NCI-H226 (cell line): ENCODE measurements around the gene HNRNPLL.
"Not testable (repeated sequence)": the region's sequence is repeated elsewhere in the genome, so short reads cannot be mapped to it uniquely, and the experiment has no call there.

Experiments
- DNase-seq: peaks from one replicate; pipeline ENCODE4 v3.0.0-alpha.2; 2015

Gene HNRNPLL

DNA sequence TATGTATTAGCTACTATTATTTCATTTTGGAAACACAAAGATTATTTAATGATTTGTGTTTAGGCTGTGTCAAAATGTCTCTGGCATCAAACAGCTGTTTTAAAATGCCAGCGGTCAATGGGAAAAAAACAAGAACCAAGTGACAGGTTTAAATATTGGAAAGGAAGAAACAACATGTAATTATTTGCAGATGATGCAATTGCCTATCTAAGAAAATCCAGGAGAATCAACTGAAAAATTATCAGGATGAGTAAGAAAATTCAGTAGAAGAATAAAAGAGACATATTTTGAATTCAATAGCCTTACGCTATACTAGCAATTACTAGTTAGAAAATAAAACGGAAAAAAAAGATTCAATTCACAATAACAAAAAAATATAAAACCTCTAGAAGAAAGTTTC is 51.6 kb downstream of the HNRNPLL start:
- no peak for DNase-seq

DNA sequence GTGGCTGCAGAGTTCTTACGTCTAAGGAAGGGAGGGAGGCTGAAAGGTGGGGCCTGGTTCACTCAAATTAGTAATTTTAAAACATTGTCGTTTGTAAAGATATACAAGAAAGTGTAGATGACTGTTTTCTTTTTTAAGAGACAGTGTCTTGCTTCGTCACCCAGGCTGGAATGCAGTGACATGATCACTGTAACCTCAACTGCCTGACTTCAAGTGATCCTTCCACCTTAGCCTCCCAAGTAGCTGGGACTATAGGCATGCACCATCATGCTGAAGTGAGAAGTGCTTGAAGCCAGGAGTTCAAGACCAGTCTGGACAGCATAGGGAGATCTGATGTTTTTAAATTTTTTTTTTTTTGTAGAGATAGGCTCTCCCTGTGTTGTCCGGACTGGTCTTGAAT is 52.9 kb downstream of the HNRNPLL start:
- DNase-seq, result no peak

DNA sequence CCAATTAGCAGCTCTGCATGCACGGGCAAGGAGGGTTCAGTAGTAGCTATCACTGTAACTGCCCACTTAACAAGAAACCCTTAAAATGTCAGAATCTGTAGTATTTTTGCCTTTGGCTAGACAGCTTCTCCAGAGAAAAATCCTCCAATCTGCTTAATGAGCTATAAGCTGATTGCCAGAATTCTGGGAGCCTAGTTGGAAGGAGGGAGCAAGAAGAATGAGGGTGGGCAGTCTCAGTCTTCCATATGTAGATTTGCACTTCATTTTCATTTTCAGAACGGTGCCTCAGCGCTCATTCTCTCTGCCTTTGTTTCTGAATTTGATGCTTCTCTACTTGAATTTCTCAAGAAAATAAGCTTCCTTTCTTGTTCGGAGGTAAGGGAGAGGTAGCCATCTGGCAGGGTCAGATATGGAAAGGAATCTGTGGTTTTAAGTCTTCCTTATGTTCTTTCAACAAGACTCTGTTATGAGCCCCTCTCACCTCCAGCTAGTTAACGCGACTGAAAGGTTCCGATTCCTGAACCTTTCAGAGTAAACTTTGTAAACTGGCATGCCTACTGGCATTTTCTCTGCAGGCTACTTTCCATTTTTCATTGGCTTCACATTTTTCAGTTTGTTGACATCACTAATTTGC is 53.5 kb downstream of the HNRNPLL start:
- DNase-seq, result no peak

GRCh38 chr2:38547791-38548190 is 54.9 kb downstream of the HNRNPLL start:
- DNase-seq, result no peak

- no peak for DNase-seq
Measured at GRCh38 chr2:38546585-38546984, 56.1 kb downstream of the HNRNPLL start.

- no peak for DNase-seq
Measured at GRCh38 chr2:38546064-38546463, 56.7 kb downstream of the HNRNPLL start.

DNA sequence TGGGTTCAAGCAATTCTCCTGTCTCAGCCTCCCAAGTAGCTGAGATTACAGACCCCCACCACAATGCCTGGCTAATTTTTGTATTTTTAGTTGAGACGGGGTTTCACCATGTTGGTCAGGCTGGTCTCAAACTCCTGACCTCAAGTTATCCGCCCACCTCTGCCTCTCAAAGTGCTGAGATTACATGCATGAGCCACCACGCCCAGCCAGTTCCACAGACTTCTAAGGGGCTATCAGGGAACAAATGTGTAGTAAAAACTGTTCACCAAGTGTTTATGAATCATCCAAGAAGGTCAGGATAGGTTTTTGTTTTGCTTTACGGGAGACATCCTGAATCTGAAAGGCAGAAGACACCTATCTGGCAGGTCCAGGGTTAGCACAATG is 60.5 kb downstream of the HNRNPLL start:
- not testable (repeated sequence) for DNase-seq

- no peak for DNase-seq
Measured at GRCh38 chr2:38540580-38541286, 62.0 kb downstream of the HNRNPLL start.

DNA sequence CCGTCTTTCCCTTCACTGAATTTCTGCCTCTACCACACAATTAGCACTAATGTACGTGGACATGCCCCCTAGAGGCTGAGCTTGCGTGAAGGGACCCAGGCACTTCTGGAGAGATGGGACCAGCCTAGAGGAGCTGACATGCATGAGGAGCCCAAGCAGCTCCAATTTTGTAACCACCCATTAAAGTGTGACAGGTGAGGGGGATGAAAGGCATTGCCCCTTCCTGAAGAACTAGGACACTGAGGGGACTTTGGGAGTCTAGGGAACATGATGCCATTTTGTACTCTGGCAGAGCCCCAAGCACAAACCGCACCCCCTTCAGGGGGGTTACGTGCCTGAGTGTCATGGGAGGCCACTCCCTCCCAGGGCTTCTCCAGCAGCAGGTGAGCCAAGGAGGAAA is 63.6 kb downstream of the HNRNPLL start:
- no peak for DNase-seq

GRCh38 chr2:38537937-38538525 is 64.7 kb downstream of the HNRNPLL start:
- DNase-seq, result no peak

- not testable (repeated sequence) for DNase-seq
Measured at GRCh38 chr2:38537296-38537695, 65.4 kb downstream of the HNRNPLL start.

GRCh38 chr2:38535744-38536506 is 66.8 kb downstream of the HNRNPLL start:
- DNase-seq, result peak; percentile 52

GRCh38 chr2:38535404-38535743 is 67.4 kb downstream of the HNRNPLL start:
- DNase-seq, result no peak

- no peak for DNase-seq
Measured at GRCh38 chr2:38534746-38535403, 67.9 kb downstream of the HNRNPLL start.

GRCh38 chr2:38533757-38534545 is 68.8 kb downstream of the HNRNPLL start:
- no peak for DNase-seq

GRCh38 chr2:38533180-38533579 is 69.5 kb downstream of the HNRNPLL start:
- no peak for DNase-seq

DNA sequence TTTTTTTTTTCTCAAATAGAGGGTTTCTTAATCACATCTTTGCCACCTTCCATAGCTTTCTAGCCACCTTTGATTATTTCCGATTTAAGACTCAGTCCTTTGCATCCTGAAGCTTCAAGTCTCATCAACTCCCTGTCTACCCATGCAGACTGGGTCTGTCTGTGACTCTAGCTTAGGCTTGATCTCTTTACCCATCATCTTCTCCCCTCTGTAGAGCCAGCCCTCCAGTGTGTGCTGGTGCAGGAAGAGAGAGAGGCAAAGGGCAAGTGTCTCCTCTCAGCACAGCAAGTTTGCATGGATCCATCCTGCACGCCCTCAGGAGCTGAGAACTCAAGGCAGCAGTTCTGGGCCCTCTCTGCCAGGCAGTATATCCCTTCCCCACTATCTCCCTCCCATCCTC is 70.4 kb downstream of the HNRNPLL start:
- DNase-seq, result no peak

GRCh38 chr2:38529208-38529607 is 73.5 kb downstream of the HNRNPLL start:
- no peak for DNase-seq

GRCh38 chr2:38528534-38528933 is 74.2 kb downstream of the HNRNPLL start:
- no peak for DNase-seq

GRCh38 chr2:38528008-38528442 is 74.7 kb downstream of the HNRNPLL start:
- no peak for DNase-seq

DNA sequence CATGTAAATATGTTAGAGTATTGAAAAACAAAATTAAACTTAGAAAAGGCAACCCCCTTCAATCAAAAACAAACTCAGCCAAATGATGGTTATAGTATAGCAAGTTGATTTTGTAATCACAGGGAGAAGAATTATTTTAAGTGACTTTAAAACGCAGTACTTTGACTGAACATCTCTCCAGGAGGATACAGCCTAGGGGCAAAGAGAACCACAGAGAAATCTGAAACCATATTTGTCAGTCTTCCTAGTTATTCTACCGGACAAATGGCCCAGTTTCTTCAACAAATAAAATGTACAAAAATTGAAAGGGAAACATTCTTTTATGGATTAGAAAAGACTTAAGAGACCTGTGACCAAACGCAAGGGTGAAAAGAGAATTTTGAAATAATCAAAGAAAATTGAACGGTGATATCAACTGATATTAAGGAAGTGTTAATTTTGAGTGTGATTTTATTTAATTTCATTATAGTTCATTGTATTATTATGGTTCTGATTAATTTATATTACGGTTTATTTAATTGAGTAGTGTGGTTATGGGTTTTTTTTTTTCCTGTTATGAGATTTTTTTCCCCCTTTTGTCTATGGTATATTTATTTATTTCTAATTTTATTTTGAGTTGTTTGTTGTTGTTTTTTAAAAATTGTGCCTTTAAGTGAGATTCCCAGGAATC is 75.3 kb downstream of the HNRNPLL start:
- DNase-seq, result no peak

- DNase-seq, result no peak
Measured at GRCh38 chr2:38526195-38526594, 76.5 kb downstream of the HNRNPLL start.
